IgD-negative memory B cell (primary cell): ENCODE results near the gene KCNK7. TPM values are rescaled to one million over a fixed set of nuclear protein-coding genes. Genes with fewer than 3 reads are reported as not detected.

Experiments
- H3K27ac Mint-ChIP-seq, 3 donors: one replicate each; pipeline ENCODE4 v1.8.0; 2020 to 2022; ENCODE audit warnings: mild to moderate bottlenecking in 3 of 3, mixed read lengths in 3 of 3, moderate library complexity in 1 of 3
- H3K27me3 Mint-ChIP-seq: one replicate; pipeline ENCODE4 v1.8.0; 2021; ENCODE audit warnings: mixed read lengths
- H3K36me3 Mint-ChIP-seq: one replicate; pipeline ENCODE4 v1.8.0; 2020; ENCODE audit warnings: mild to moderate bottlenecking, mixed read lengths
- H3K4me1 Mint-ChIP-seq, 3 donors: one replicate each; pipeline ENCODE4 v1.8.0; 2020 to 2022; ENCODE audit warnings: mixed read lengths in 3 of 3, mild to moderate bottlenecking in 1 of 3
- H3K4me3 Mint-ChIP-seq, 4 donors: one replicate each; pipeline ENCODE4 v1.8.0; 2020 to 2022; ENCODE audit warnings: mild to moderate bottlenecking in 4 of 4, mixed read lengths in 4 of 4, moderate library complexity in 3 of 4
- H3K9me3 Mint-ChIP-seq, 3 donors: one replicate each; pipeline ENCODE4 v1.8.0; 2020 to 2021; ENCODE audit warnings: mixed read lengths in 3 of 3, mild to moderate bottlenecking in 1 of 3
- polyA plus RNA-seq: library from polyadenylated mRNA; unstranded; fragments of 300-500 nt; fragmentation: Illumina TruSeq; gene quantifications from one replicate; pipeline ENCODE4 v1.2.3, GENCODE V29; 2021

KCNK7 gene
- polyA plus RNA-seq, 1 donor from 2014 or later, result not detected

GRCh38 chr11:65619281-65619928, 23.8 kb upstream of the KCNK7 start:
- no peaks in the 10 kb centered on the region for H3K9me3 Mint-ChIP-seq
- H3K27ac Mint-ChIP-seq, result peak overlapping the region in 1 of 3 donors; percentile 7
- H3K36me3 Mint-ChIP-seq, result peaks cover 4% of the 10 kb centered on the region
- no peaks in the 10 kb centered on the region for H3K27me3 Mint-ChIP-seq
- H3K4me1 Mint-ChIP-seq, result peaks cover 4 to 14% (median 14%) of the 10 kb centered on the region in 3 donors
- peak overlapping the region in 3 of 4 donors; percentile 58 to 79 (median 65) for H3K4me3 Mint-ChIP-seq

DNA sequence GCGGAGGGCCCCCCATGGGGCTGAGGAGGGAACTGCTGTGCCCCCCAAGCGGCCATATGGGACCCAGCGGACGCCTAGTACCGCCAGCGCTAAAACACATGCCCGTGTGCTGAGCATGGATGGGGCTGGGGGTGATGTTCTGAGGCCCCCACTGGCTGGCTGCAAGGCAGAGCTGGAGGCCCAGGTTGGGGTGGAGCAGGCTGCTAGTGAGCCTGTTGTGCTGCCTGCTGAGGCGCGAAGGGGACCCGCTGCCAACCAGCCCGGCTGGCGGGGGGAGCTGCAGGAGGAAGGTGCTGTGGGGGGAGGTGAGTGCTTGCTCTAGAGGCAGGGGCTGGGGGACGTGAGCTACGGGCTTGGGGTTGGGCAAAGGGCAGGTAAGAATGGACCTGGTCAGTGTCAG, 23.2 kb upstream of the KCNK7 start:
- H3K4me1 Mint-ChIP-seq, result peaks cover 4 to 15% (median 14%) of the 10 kb centered on the region in 3 donors
- H3K27me3 Mint-ChIP-seq, result no peaks in the 10 kb centered on the region
- peak overlapping the region in 1 of 3 donors; percentile 7 for H3K27ac Mint-ChIP-seq
- H3K9me3 Mint-ChIP-seq, result no peaks in the 10 kb centered on the region
- peak overlapping the region in 2 of 4 donors; percentile 35 to 79 for H3K4me3 Mint-ChIP-seq
- peaks cover 4% of the 10 kb centered on the region for H3K36me3 Mint-ChIP-seq

- Mint-ChIP-seq H3K36me3 (peaks cover 4% of the 10 kb centered on the region), H3K4me3 (peak overlapping the region in 1 of 4 donors; percentile 89), H3K27ac (peak overlapping the region in 1 of 3 donors; percentile 9), H3K9me3 (no peaks in the 10 kb centered on the region), H3K4me1 (peaks cover 4 to 17% (median 15%) of the 10 kb centered on the region in 3 donors), H3K27me3 (no peaks in the 10 kb centered on the region)
Observed at GRCh38 chr11:65617990-65618751, 22.6 kb upstream of the KCNK7 start.

DNA sequence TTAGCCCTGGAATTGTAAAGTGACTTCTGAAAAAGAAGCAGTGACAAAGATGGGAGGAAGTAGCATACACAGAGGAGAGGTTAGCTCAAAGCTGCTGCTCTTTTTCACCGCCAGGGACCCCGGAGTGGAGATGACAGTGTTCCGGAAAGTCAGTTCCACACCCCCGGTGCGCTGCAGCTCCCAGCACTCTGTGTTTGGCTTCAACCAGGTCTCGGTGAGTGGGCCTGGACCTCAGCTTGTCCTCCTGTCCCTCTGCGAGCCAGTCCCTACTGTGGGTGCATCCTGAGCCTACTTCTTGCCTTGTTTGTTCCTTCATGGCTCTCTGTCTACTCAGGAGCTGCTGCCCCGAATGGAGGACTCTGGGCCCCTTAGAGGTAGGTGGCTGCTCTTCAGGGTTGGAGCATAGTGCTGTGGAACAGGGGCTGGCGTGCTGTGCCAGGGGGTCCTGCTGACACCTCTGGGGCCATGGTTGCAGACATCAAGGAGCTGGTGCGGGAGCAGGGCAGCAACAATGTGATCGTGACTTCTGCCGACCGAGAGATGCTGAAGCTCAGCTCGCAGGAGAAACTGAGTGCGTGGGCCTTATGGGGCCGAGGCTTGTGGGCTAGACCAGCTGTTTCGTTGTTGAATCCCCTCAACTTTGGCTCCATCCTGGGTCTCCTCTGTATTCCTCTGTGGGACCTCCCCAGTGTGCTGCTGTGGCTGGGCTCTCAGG, 21.7 kb upstream of the KCNK7 start:
- Mint-ChIP-seq H3K4me3 (peak overlapping the region; percentile 87 to 98 (median 92)), H3K27me3 (no peaks in the 10 kb centered on the region), H3K9me3 (no peaks in the 10 kb centered on the region), H3K4me1 (peaks cover 5 to 24% (median 22%) of the 10 kb centered on the region in 3 donors), H3K36me3 (peaks cover 4% of the 10 kb centered on the region), H3K27ac (peak overlapping the region in 2 of 3 donors; percentile 9 to 23)

- no peaks in the 10 kb centered on the region for H3K27me3 Mint-ChIP-seq
- peaks cover 10 to 27% (median 26%) of the 10 kb centered on the region in 3 donors for H3K4me1 Mint-ChIP-seq
- peak overlapping the region; percentile 9 to 80 (median 60) for H3K27ac Mint-ChIP-seq
- no peaks in the 10 kb centered on the region for H3K9me3 Mint-ChIP-seq
- H3K36me3 Mint-ChIP-seq, result peaks cover 4% of the 10 kb centered on the region
- H3K4me3 Mint-ChIP-seq, result peak overlapping the region; percentile 87 to 98 (median 92)
Observed at GRCh38 chr11:65616575-65617001, 21.0 kb upstream of the KCNK7 start.

DNA sequence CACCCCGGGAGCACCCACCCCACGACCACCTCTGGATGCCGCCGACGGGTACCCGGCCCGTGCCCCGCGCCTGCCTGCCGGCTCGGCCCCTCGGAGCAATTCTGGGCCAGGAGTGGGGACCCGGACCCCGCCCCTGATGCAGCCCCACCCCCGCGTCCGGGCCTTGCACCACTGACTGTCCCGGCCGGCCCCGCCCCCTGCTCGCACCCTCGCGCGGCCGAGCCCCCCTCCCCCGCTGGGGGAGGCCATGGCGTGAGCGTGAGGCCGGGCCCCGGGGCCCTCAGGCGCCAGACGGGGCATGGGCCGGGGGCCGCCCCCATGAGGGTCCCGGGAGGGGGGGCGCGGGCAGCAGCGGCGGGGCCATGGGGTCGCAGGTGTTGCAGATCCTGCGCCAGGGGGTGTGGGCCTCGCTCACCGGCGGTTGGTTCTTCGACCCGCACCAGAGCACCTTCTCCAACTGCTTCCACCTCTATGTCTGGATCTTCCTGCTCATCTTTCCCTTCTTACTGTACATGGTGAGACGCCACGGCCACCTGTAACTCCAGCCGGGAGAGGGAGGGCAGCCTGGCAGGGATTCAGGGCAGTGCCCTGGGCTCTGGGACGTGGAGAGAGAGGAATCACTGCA, 20.5 kb upstream of the KCNK7 start:
- Mint-ChIP-seq H3K9me3 (no peaks in the 10 kb centered on the region), H3K27me3 (no peaks in the 10 kb centered on the region), H3K27ac (peak overlapping the region; percentile 86 to 97 (median 90)), H3K4me1 (peaks cover 10 to 27% (median 26%) of the 10 kb centered on the region in 3 donors), H3K36me3 (peaks cover 4% of the 10 kb centered on the region), H3K4me3 (peak overlapping the region; percentile 89 to 98 (median 96))

DNA sequence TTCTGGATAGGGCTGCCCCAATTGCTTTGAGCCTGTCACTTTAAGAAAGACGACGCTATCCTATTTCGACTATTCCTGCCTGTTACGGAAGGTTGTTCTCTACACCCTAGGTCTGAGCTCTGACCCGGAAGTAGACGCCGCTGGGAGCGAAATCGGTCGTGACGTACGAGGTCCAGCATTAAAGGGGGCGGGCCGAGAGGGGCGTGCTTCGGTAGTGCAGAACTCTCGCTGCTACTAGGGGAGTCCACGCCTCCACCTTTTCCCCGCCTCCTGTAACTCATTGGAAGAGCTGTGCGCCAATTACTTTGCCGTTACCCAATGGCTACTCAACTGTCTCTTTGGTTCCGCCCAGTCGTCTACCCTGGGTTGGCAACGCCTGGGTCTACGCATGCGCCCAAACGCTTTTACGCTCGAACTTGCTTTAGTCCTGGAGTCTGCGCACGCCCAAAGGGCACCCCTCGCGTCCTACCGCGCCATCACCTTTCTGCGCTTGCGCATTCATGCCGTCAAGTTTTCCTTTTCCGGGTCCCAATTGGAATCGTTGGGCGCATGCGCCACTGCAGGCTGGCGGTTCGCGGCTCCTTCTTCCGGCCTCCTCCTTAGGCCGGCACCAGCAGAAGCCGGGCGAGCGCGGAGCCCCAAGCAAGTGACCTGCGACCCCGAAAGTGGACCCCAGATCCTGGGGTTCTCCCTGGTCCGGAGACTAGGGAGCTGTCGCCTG, 19.8 kb upstream of the KCNK7 start, which contains the start of gene PCNX3:
Gene PCNX3, plus strand, starts transcription at position 548 of the 721 bp plus-strand sequence. CDS start 536 bp downstream, outside the sequence.
- Mint-ChIP-seq H3K9me3 (no peaks in the 10 kb centered on the region), H3K4me1 (peaks cover 10 to 31% (median 29%) of the 10 kb centered on the region in 3 donors), H3K36me3 (peaks cover 4% of the 10 kb centered on the region)

GRCh38 chr11:65613091-65613928, 17.7 kb upstream of the KCNK7 start:
- Mint-ChIP-seq H3K4me3 (peak overlapping the region; percentile 89 to 97 (median 95)), H3K27ac (peak overlapping the region; percentile 81 to 86 (median 82)), H3K9me3 (no peaks in the 10 kb centered on the region), H3K4me1 (peaks cover 10 to 41% (median 28%) of the 10 kb centered on the region in 3 donors), H3K27me3 (peaks cover 1% of the 10 kb centered on the region), H3K36me3 (no peaks in the 10 kb centered on the region)

More for the DNA sequence above, 19.8 kb upstream of the KCNK7 start, which contains the start of gene PCNX3:
- Mint-ChIP-seq H3K27me3 (no peaks in the 10 kb centered on the region), H3K27ac (peak within 1 kb of the TSS; percentile 86 to 97 (median 90)), H3K4me3 (peak within 1 kb of the TSS; percentile 89 to 98 (median 96))

DNA sequence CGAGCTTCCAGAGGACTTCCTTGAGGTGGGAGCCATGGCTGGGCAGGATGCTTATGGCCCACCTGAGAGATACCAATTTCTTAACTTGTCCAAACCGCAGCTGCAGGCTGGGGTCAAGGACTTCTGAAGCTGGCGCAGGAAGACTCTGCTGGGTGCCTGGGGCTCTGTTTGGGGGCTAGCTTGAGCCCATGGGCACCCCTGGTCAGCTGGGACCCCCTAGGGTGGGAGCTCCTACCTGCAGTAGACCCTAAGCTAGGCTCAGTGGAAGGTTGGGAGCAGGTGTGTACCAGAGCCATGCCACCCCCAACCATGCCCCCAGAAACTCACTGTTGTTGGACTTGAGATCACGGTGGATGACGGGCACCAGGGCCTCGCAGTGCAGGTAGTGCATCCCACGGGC, 17.1 kb upstream of the KCNK7 start:
- H3K27me3 Mint-ChIP-seq, result peaks cover 1% of the 10 kb centered on the region
- peaks cover 10 to 41% (median 29%) of the 10 kb centered on the region in 3 donors for H3K4me1 Mint-ChIP-seq
- peak overlapping the region; percentile 89 to 97 (median 95) for H3K4me3 Mint-ChIP-seq
- no peaks in the 10 kb centered on the region for H3K9me3 Mint-ChIP-seq
- H3K27ac Mint-ChIP-seq, result peak overlapping the region in 2 of 3 donors; percentile 81 to 86
- peaks cover 2% of the 10 kb centered on the region for H3K36me3 Mint-ChIP-seq

DNA sequence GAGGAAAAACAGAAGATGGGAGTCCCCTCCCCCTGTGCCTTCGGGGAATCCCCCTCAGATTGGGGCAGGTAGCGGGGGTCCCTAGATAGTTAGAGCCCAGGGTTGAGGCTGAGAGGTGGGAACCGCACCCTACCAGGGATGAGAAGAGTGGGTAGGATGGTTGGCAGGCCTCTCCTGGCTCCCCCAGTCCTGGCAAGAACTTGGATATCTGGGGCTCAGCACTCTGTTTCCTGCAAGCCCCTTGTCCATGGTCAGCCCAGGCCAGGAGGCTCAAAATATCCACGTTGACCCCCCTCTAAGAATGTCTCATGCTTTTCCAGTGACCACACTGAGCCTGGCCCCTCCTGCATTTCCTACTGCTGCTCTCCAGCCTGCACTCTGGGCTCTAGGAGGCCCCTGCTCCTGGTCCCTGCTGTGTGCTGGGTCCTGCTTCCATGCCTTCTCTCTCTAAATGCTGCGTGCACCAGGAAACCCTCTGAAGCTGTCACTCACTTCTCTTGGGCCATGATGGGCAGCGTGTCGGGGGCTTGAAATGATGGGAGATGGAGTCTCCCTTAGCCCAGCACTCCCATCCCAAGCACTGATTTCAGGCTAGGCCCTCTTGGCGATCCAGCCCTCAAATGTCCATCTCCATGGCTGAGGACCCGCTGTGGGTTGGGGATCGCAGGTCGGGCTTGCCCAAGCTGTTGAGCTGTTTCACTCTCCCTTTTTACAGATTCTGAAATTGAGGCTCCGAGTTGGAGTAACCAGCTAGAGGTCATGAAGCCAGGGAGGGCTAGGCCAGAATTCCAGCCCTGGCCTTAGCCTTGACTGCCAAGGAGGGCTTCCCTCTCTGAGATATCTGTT, 16.4 kb upstream of the KCNK7 start:
- peaks cover 10 to 37% (median 28%) of the 10 kb centered on the region in 3 donors for H3K4me1 Mint-ChIP-seq
- peaks cover 1% of the 10 kb centered on the region for H3K27me3 Mint-ChIP-seq
- H3K27ac Mint-ChIP-seq, result peak overlapping the region; percentile 81 to 97 (median 86)
- no peaks in the 10 kb centered on the region for H3K9me3 Mint-ChIP-seq
- peak overlapping the region; percentile 89 to 97 (median 95) for H3K4me3 Mint-ChIP-seq
- peaks cover 2% of the 10 kb centered on the region for H3K36me3 Mint-ChIP-seq

GRCh38 chr11:65611028-65611757, 15.6 kb upstream of the KCNK7 start:
- Mint-ChIP-seq H3K4me1 (peaks cover 6 to 29% (median 20%) of the 10 kb centered on the region in 3 donors), H3K36me3 (peaks cover 2% of the 10 kb centered on the region), H3K27me3 (peaks cover 1% of the 10 kb centered on the region), H3K4me3 (peak overlapping the region in 1 of 4 donors; percentile 60), H3K27ac (peak overlapping the region in 1 of 3 donors; percentile 97), H3K9me3 (no peaks in the 10 kb centered on the region)

GRCh38 chr11:65610404-65610803, 14.8 kb upstream of the KCNK7 start:
- H3K36me3 Mint-ChIP-seq, result peaks cover 2% of the 10 kb centered on the region
- peaks cover 6 to 29% (median 20%) of the 10 kb centered on the region in 3 donors for H3K4me1 Mint-ChIP-seq
- no peaks in the 10 kb centered on the region for H3K9me3 Mint-ChIP-seq
- peak overlapping the region in 3 of 4 donors; percentile 60 to 71 (median 61) for H3K4me3 Mint-ChIP-seq
- peak overlapping the region; percentile 28 to 95 (median 59) for H3K27ac Mint-ChIP-seq
- H3K27me3 Mint-ChIP-seq, result peaks cover 1% of the 10 kb centered on the region
